WERI-Rb-1 (cell line): ENCODE results near the gene ONECUT1.

Source experiments
- DNase-seq: peaks from one replicate; pipeline ENCODE4 v3.0.0-alpha.2; 2020
- H3K27ac ChIP-seq: fragments of 250-450 bp; sonication (Bioruptor Pico); 2 replicates; pipeline ENCODE4 v1.5.1; 2020; ENCODE audit warnings: mild to moderate bottlenecking, moderate library complexity
- H3K27me3 ChIP-seq: fragments of 250-450 bp; sonication (Bioruptor Pico); 2 replicates; pipeline ENCODE4 v1.5.1; 2021; ENCODE audit warnings: mild to moderate bottlenecking, low read depth, moderate library complexity; ENCODE audit not compliant: insufficient read depth, severe bottlenecking
- H3K36me3 ChIP-seq: fragments of 250-450 bp; sonication (Bioruptor Pico); 2 replicates; pipeline ENCODE4 v1.5.1; 2020; ENCODE audit warnings: mild to moderate bottlenecking, moderate library complexity
- H3K4me3 ChIP-seq: 2 replicates; pipeline ENCODE4 v1.5.1; 2011; ENCODE audit warnings: low read depth, mild to moderate bottlenecking, control low read depth, low read length
- H3K9me3 ChIP-seq: fragments of 250-450 bp; sonication (Bioruptor Pico); 2 replicates; pipeline ENCODE4 v1.5.1; 2021; ENCODE audit warnings: mild to moderate bottlenecking, moderate library complexity; ENCODE audit not compliant: severe bottlenecking
- CTCF ChIP-seq: IDR thresholded peaks from 2 replicates; pipeline ENCODE4 v1.5.1; 2011; ENCODE audit warnings: low read depth, mild to moderate bottlenecking, control low read depth, inconsistent platforms, low read length

The ONECUT1 gene

GRCh38 chr15:52778457-52778856, 11.7 kb downstream of the ONECUT1 start:
- Histone ChIP-seq H3K27me3 (no peaks in the 10 kb centered on the region), H3K4me3 (no peak overlapping the region), H3K36me3 (no peaks in the 10 kb centered on the region), H3K27ac (no peak overlapping the region), H3K9me3 (peaks cover 2% of the 10 kb centered on the region)
- no peak for TF ChIP-seq CTCF
- no peak for DNase-seq

- Histone ChIP-seq H3K36me3 (no peaks in the 10 kb centered on the region), H3K9me3 (no peaks in the 10 kb centered on the region), H3K4me3 (no peak overlapping the region), H3K27ac (no peak overlapping the region), H3K27me3 (no peaks in the 10 kb centered on the region)
- DNase-seq = no peak
- no peak for TF ChIP-seq CTCF
Observed at GRCh38 chr15:52772766-52773165, 17.4 kb downstream of the ONECUT1 start.

GRCh38 chr15:52765785-52766184, 24.4 kb downstream of the ONECUT1 start:
- H3K4me3 ChIP-seq = no peak overlapping the region
- no peaks in the 10 kb centered on the region for H3K36me3 ChIP-seq
- no peaks in the 10 kb centered on the region for H3K9me3 ChIP-seq
- no peaks in the 10 kb centered on the region for H3K27me3 ChIP-seq
- TF ChIP-seq CTCF = peak; percentile 70
- peak; percentile 43 for DNase-seq
- no peak overlapping the region for H3K27ac ChIP-seq

- Histone ChIP-seq H3K4me3 (no peak overlapping the region), H3K9me3 (no peaks in the 10 kb centered on the region), H3K36me3 (no peaks in the 10 kb centered on the region), H3K27ac (no peak overlapping the region), H3K27me3 (no peaks in the 10 kb centered on the region)
- DNase-seq = no peak
- TF ChIP-seq CTCF = no peak
Observed at GRCh38 chr15:52764731-52765130, 25.4 kb downstream of the ONECUT1 start.

GRCh38 chr15:52762621-52763020, 27.5 kb downstream of the ONECUT1 start:
- Histone ChIP-seq H3K9me3 (no peaks in the 10 kb centered on the region), H3K27ac (no peak overlapping the region), H3K36me3 (no peaks in the 10 kb centered on the region), H3K27me3 (no peaks in the 10 kb centered on the region), H3K4me3 (no peak overlapping the region)
- TF ChIP-seq CTCF = no peak
- DNase-seq = no peak

- no peak for DNase-seq
- Histone ChIP-seq H3K9me3 (no peaks in the 10 kb centered on the region), H3K27ac (no peak overlapping the region), H3K27me3 (no peaks in the 10 kb centered on the region), H3K36me3 (no peaks in the 10 kb centered on the region), H3K4me3 (no peak overlapping the region)
- TF ChIP-seq CTCF = no peak
Observed at GRCh38 chr15:52760562-52760961, 29.6 kb downstream of the ONECUT1 start.
